KOPT-K1 (cell line): Measurements from ENCODE around the gene SYDE1.

Experiments used
- H3K27ac ChIP-seq: fragments of 200-600 bp; sonication (generic); 2 replicates; pipeline ENCODE4 v1.5.1; 2016; ENCODE audit warnings: antibody characterized with exemption, mild to moderate bottlenecking, low read depth, low read length; ENCODE audit not compliant: poor library complexity, severe bottlenecking
- H3K36me3 ChIP-seq: fragments of 200-600 bp; sonication (generic); 2 replicates; pipeline ENCODE4 v1.5.1; 2017; ENCODE audit warnings: antibody characterized with exemption, mild to moderate bottlenecking, low read length, moderate library complexity; ENCODE audit not compliant: insufficient read depth
- H3K9me3 ChIP-seq: fragments of 200-600 bp; sonication (generic); 2 replicates; pipeline ENCODE4 v1.5.1; 2017; ENCODE audit warnings: antibody characterized with exemption, low read length, mild to moderate bottlenecking; ENCODE audit not compliant: insufficient read depth, poor library complexity, severe bottlenecking

Gene SYDE1

GRCh38 chr19:15115762-15116615, 8.8 kb downstream of the SYDE1 start:
- Histone ChIP-seq H3K27ac (no peak overlapping the region), H3K36me3 (peaks cover 71% of the 10 kb centered on the region), H3K9me3 (no peaks in the 10 kb centered on the region)

GRCh38 chr19:15116856-15117255, 9.7 kb downstream of the SYDE1 start:
- no peaks in the 10 kb centered on the region for H3K9me3 ChIP-seq
- no peak overlapping the region for H3K27ac ChIP-seq
- peaks cover 77% of the 10 kb centered on the region for H3K36me3 ChIP-seq

- peaks cover 90% of the 10 kb centered on the region for H3K36me3 ChIP-seq
- H3K27ac ChIP-seq, result no peak overlapping the region
- no peaks in the 10 kb centered on the region for H3K9me3 ChIP-seq
Measured at GRCh38 chr19:15118248-15118647, 11.0 kb downstream of the SYDE1 start.

GRCh38 chr19:15118789-15119494, 11.7 kb downstream of the SYDE1 start:
- Histone ChIP-seq H3K36me3 (peaks cover 88% of the 10 kb centered on the region), H3K27ac (no peak overlapping the region)

GRCh38 chr19:15120135-15121026, 13.2 kb downstream of the SYDE1 start:
- H3K9me3 ChIP-seq, result no peaks in the 10 kb centered on the region
- peaks cover 78% of the 10 kb centered on the region for H3K36me3 ChIP-seq
- no peak overlapping the region for H3K27ac ChIP-seq

More at GRCh38 chr19:15118789-15119494, 11.7 kb downstream of the SYDE1 start:
- H3K9me3 ChIP-seq, result no peaks in the 10 kb centered on the region

- H3K27ac ChIP-seq, result no peak overlapping the region
- H3K9me3 ChIP-seq, result no peaks in the 10 kb centered on the region
- H3K36me3 ChIP-seq, result peaks cover 57% of the 10 kb centered on the region
Measured at GRCh38 chr19:15122331-15123030, 15.3 kb downstream of the SYDE1 start.

GRCh38 chr19:15123031-15123890, 16.1 kb downstream of the SYDE1 start:
- H3K9me3 ChIP-seq, result no peaks in the 10 kb centered on the region
- no peak overlapping the region for H3K27ac ChIP-seq
- peaks cover 50% of the 10 kb centered on the region for H3K36me3 ChIP-seq

- no peaks in the 10 kb centered on the region for H3K9me3 ChIP-seq
- H3K27ac ChIP-seq, result peak overlapping the region; percentile 86
- H3K36me3 ChIP-seq, result peaks cover 43% of the 10 kb centered on the region
Measured at GRCh38 chr19:15123900-15124299, 16.7 kb downstream of the SYDE1 start.

- Histone ChIP-seq H3K36me3 (peaks cover 35% of the 10 kb centered on the region), H3K9me3 (no peaks in the 10 kb centered on the region), H3K27ac (peak overlapping the region; percentile 86)
Measured at GRCh38 chr19:15124572-15125231, 17.5 kb downstream of the SYDE1 start.

GRCh38 chr19:15125232-15126067, 18.2 kb downstream of the SYDE1 start:
- peak overlapping the region; percentile 86 for H3K27ac ChIP-seq
- H3K9me3 ChIP-seq, result no peaks in the 10 kb centered on the region
- peaks cover 28% of the 10 kb centered on the region for H3K36me3 ChIP-seq

- Histone ChIP-seq H3K36me3 (peaks cover 19% of the 10 kb centered on the region), H3K9me3 (no peaks in the 10 kb centered on the region), H3K27ac (peak overlapping the region; percentile 86)
Measured at GRCh38 chr19:15126131-15126910, 19.1 kb downstream of the SYDE1 start.

GRCh38 chr19:15128162-15128770, 21.1 kb downstream of the SYDE1 start:
- Histone ChIP-seq H3K27ac (no peak overlapping the region), H3K36me3 (peaks cover 3% of the 10 kb centered on the region; the same call in 1 of the 2 replicates), H3K9me3 (no peaks in the 10 kb centered on the region)
